K562 (cell line): ENCODE data around the gene CTSS. TPM values are rescaled to one million over a fixed set of nuclear protein-coding genes. Genes with fewer than 3 reads are reported as not detected.

Source experiments
- ATAC-seq: fragments of 200-7000 bp; cut with Tn5 transposase; 3 replicates; pipeline ENCODE4 v1.9.1; 2020; ENCODE audit warnings: moderate library complexity
- BruUV-seq: library from RNA; stranded (reverse); fragments of 400-500 nt; replicated peaks from 2 replicates; lab custom pipeline; 2021; lab: Mats Ljungman, UMichigan
- CTCF ChIA-PET: fragments of 300-600 bp; formaldehyde crosslinking; extraction: SDS; loops from one replicate; lab custom pipeline; 2021; ENCODE audit warnings: low intra/inter-chr PET ratio; lab: Yijun Ruan, JAX
- POLR2A ChIA-PET: fragments of 300-600, 350-650 bp; sonication (Branson Sonifier 250); formaldehyde crosslinking; extraction: SDS; loops from one replicate; lab custom pipeline; 2021; ENCODE audit warnings: antibody characterized with exemption, inconsistent platforms; lab: Yijun Ruan, JAX
- DNase-seq, 4 experiments: peaks; one replicate each; pipeline versions ENCODE4 v3.0.0 to v3.0.0-alpha.2; 2011 to 2018; ENCODE audit warnings: low spot score in 3 of 4, mixed read lengths in 3 of 4; ENCODE audit errors: extremely low read depth in 1 of 4
- FAIRE-seq: peaks from 2 replicates; lab custom pipeline; 2011; peaks lifted over from hg19 to GRCh38; lab: Jason Lieb, UNC
- H2AFZ ChIP-seq: 2 replicates; pipeline ENCODE4 v1.6.0; 2011; ENCODE audit warnings: low read depth, low read length, control low read depth, inconsistent platforms
- H3K27ac ChIP-seq: fragments of 200-600 bp; 3 replicates; pipeline ENCODE4 v1.8.0; 2011; ENCODE audit warnings: low read depth, mild to moderate bottlenecking, control low read depth, inconsistent platforms, low read length, moderate library complexity, mixed read lengths; ENCODE audit errors: extremely low read depth
- H3K27me3 ChIP-seq, 2 experiments: fragments of 300-600 bp in 1 of 2; 2 replicates in 1 of 2; 3 replicates in 1 of 2; pipeline versions ENCODE4 v1.6.0 to v1.8.0; 2011; ENCODE audit warnings: inconsistent platforms in 2 of 2, low read length in 2 of 2, mild to moderate bottlenecking in 1 of 2, mixed read lengths in 1 of 2, moderate library complexity in 1 of 2; ENCODE audit not compliant: control insufficient read depth in 2 of 2, insufficient read depth in 2 of 2
- H3K36me3 ChIP-seq: fragments of 300-600 bp; 3 replicates; pipeline ENCODE4 v1.8.0; 2011; ENCODE audit warnings: mild to moderate bottlenecking, low read length, inconsistent platforms; ENCODE audit not compliant: control insufficient read depth, insufficient read depth
- H3K4me1 ChIP-seq, 2 experiments: fragments of 200-600 bp in 1 of 2; replicated peaks in 1 of 2; 2 replicates in 1 of 2; 3 replicates in 1 of 2; pipeline versions ENCODE4 v1.5.1 to v1.8.0; 2011; ENCODE audit warnings: inconsistent platforms in 2 of 2, low read length in 2 of 2, mild to moderate bottlenecking in 1 of 2, mixed read lengths in 1 of 2, moderate library complexity in 1 of 2; ENCODE audit not compliant: control insufficient read depth in 2 of 2, insufficient read depth in 2 of 2
- H3K4me2 ChIP-seq: 2 replicates; pipeline ENCODE4 v1.6.1; 2011; ENCODE audit warnings: low read length, control low read depth, inconsistent platforms, mixed read lengths; ENCODE audit not compliant: insufficient read depth
- H3K4me3 ChIP-seq: fragments of 200-600 bp; sonication (generic), shearing (Covaris generic); 2 replicates; pipeline ENCODE4 v1.5.1; 2016; ENCODE audit warnings: control low read depth, inconsistent platforms
- H3K79me2 ChIP-seq: fragments of 200-600 bp; 3 replicates; pipeline ENCODE4 v1.8.0; 2011; ENCODE audit warnings: low read length, inconsistent platforms; ENCODE audit not compliant: control insufficient read depth, insufficient read depth
- H3K9ac ChIP-seq, 2 experiments: 2 replicates each; pipeline versions ENCODE4 v1.6.0 to v1.6.1; 2011; ENCODE audit warnings: low read depth in 2 of 2, low read length in 2 of 2, control low read depth in 1 of 2, inconsistent platforms in 1 of 2, mild to moderate bottlenecking in 1 of 2, mixed read lengths in 1 of 2; ENCODE audit not compliant: insufficient read depth in 1 of 2
- H3K9me1 ChIP-seq: one replicate; pipeline ENCODE4 v1.6.0; 2011; ENCODE audit warnings: inconsistent platforms, mild to moderate bottlenecking, low read length, moderate library complexity; ENCODE audit not compliant: control insufficient read depth, insufficient read depth
- H3K9me3 ChIP-seq: replicated peaks from 2 replicates; pipeline ENCODE4 v1.5.1; 2011; ENCODE audit warnings: low read depth, low read length, inconsistent platforms; ENCODE audit not compliant: control insufficient read depth, insufficient read depth
- H4K20me1 ChIP-seq: replicated peaks from 2 replicates; pipeline ENCODE4 v1.6.1; 2011; ENCODE audit warnings: low read length, inconsistent platforms, mixed read lengths; ENCODE audit not compliant: control insufficient read depth, insufficient read depth
- ARHGAP35 ChIP-seq: fragments of 450-650 bp; IDR thresholded peaks from 2 replicates; pipeline ENCODE4 v1.6.1; 2018; ENCODE audit not compliant: partially characterized antibody
- CBFB ChIP-seq: sonication (generic); formaldehyde crosslinking; IDR thresholded peaks from 2 replicates; pipeline ENCODE4 v1.4.0; 2020; ENCODE audit warnings: mild to moderate bottlenecking, missing genetic modification reagents
- EP300 ChIP-seq: IDR thresholded peaks from 2 replicates; pipeline ENCODE4 v1.6.1; 2012; ENCODE audit warnings: low read length, improper control_type of control experiment
- NEUROD1 ChIP-seq: fragments of 150-350 bp; IDR thresholded peaks from 2 replicates; pipeline ENCODE4 v1.6.1; 2014; ENCODE audit warnings: borderline replicate concordance, low read length, low read depth; ENCODE audit not compliant: partially characterized antibody
- NUFIP1 ChIP-seq: fragments of 450-650 bp; IDR thresholded peaks from 2 replicates; pipeline ENCODE4 v1.6.1; 2018; ENCODE audit not compliant: partially characterized antibody
- SIN3B ChIP-seq: fragments of 450-650 bp; IDR thresholded peaks from 2 replicates; pipeline ENCODE4 v1.6.1; 2017; ENCODE audit warnings: low read depth, mild to moderate bottlenecking, moderate library complexity
- ZNF707 ChIP-seq: fragments of 250-450 bp; sonication (Bioruptor Pico); conservative IDR thresholded peaks from 2 replicates; pipeline ENCODE4 v1.8.0; 2022; ENCODE audit warnings: inconsistent platforms, mild to moderate bottlenecking, moderate library complexity
- WGBS: fragments of 100-300 bp; shearing (Covaris generic); methylation state at CpG from one replicate; pipeline ENCODE4 v1.1.6; 2016; ENCODE audit warnings: low coverage, mixed read lengths; ENCODE audit not compliant: insufficient coverage; ENCODE audit errors: missing lambda C conversion rate; 5-methylcytosine and 5-hydroxymethylcytosine counted together
- in situ Hi-C: fragments of 300-500 bp; cut with MboI; formaldehyde crosslinking; loops from 4 replicates; pipeline ENCODE4 v1.15.0; 2018; ENCODE audit warnings: inconsistent platforms, mixed read lengths
- intact Hi-C: fragments of 100-400 bp; cut with micrococcal nuclease; formaldehyde crosslinking; loops from 2 replicates; pipeline ENCODE4 v1.14.2; 2022
- polyA plus RNA-seq, 8 experiments: library from polyadenylated mRNA; depleted of rRNA in 4 of 8; stranded (reverse) in 5 of 8; unstranded in 3 of 8; fragments of >200 nt; fragmentation: Nextera tagmentation in 2 of 8; fragmentation: Illumina TruSeq in 1 of 8; extraction: Ambion mirVana in 2 of 8; extraction: Trizol in 1 of 8; gene quantifications; 2 replicates each; pipeline versions ENCODE4 v1.2.1 to v1.2.3, GENCODE V29; 2011 to 2014; ENCODE audit warnings: inconsistent platforms in 1 of 8, missing spikeins in 1 of 8
- total RNA-seq, 7 experiments: library from RNA; depleted of rRNA in 6 of 7; stranded (reverse); fragments of >200 nt in 6 of 7; fragmentation: Illumina TruSeq in 2 of 7; extraction: Trizol in 2 of 7; gene quantifications; 2 replicates each; pipeline versions ENCODE4 v1.2.1 to v1.2.3, GENCODE V29; 2011 to 2021; ENCODE audit warnings: low replicate concordance in 1 of 7
- TF ChIP-seq, protein P1 (sequence below): fragments of 250-450 bp; sonication (Bioruptor Pico); IDR thresholded peaks from 2 replicates; pipeline ENCODE4 v1.5.0; 2020; ENCODE audit warnings: mild to moderate bottlenecking, borderline replicate concordance
- TF ChIP-seq, protein P2 (sequence below): fragments of 200-800 bp; sonication (Bioruptor generic); IDR thresholded peaks from 2 replicates; pipeline ENCODE4 v1.6.1; 2017; ENCODE audit warnings: missing genetic modification characterization, missing compliant biosample characterization
- TF ChIP-seq, protein P3 (sequence below): fragments of 450-650 bp; conservative IDR thresholded peaks from 2 replicates; pipeline ENCODE4 v1.6.1; 2016; ENCODE audit warnings: missing genetic modification characterization, low read depth, mild to moderate bottlenecking, missing compliant biosample characterization, moderate library complexity

The CTSS gene
- total and polyA plus RNA-seq, 9 of the 15 experiments (the other 6 are each of a cell fraction or from before 2014, with no cell fraction given) = 8.6 to 24.9 (median 10.3) TPM

DNA sequence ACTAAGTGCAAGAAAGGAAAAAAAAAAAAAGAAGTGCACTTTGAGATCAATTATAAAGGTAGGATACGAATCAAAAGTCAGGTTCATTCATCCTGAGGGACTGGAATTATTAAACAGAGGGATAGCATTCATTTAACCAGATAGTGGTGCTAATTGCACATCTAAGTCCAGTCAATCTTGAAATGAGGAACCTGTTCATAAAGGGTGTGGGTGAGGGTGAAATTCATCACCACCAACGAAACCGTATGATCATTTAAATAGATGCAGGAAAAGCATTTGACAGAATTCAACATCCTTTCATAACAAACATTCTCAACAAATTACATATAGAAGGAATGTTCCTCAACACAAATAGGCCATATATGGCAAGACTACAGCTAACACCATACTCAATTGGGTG, 5.6 kb downstream of the CTSS start:
- H3K9ac ChIP-seq = no peak overlapping the region
- no peaks in the 10 kb centered on the region for H3K79me2 ChIP-seq
- no peak for ATAC-seq
- no peaks in the 10 kb centered on the region for H3K36me3 ChIP-seq
- DNase-seq = no peak
- no peak overlapping the region for H3K4me2 ChIP-seq
- no peaks in the 10 kb centered on the region for H3K27me3 ChIP-seq
- H3K9me3 ChIP-seq = no peaks in the 10 kb centered on the region
- ChIA-PET POLR2A (no interaction called here), CTCF (no interaction called here)
- FAIRE-seq = no peak
- H3K9me1 ChIP-seq = no peaks in the 10 kb centered on the region
- WGBS = 78% methylated on average over 3 of the region's 3 CpGs
- no TSS peak for BruUV-seq
- H3K27ac ChIP-seq = no peak overlapping the region
- intact Hi-C loops = no loop called here
- H2AFZ ChIP-seq = no peak overlapping the region
- H3K4me3 ChIP-seq = no peak overlapping the region
- peaks cover 4 to 15% of the 10 kb centered on the region in 2 experiments; a peak in 4 of 5 replicates for H3K4me1 ChIP-seq
- in situ Hi-C loops = no loop called here
- H4K20me1 ChIP-seq = no peaks in the 10 kb centered on the region
- TF ChIP-seq NUFIP1 (no peak), ARHGAP35 (no peak), ZNF707 (no peak), CBFB (CRISPR knock-in tag) (no peak), NEUROD1 (no peak), EP300 (no peak), SIN3B (no peak)
- TF ChIP-seq, protein P1, sequence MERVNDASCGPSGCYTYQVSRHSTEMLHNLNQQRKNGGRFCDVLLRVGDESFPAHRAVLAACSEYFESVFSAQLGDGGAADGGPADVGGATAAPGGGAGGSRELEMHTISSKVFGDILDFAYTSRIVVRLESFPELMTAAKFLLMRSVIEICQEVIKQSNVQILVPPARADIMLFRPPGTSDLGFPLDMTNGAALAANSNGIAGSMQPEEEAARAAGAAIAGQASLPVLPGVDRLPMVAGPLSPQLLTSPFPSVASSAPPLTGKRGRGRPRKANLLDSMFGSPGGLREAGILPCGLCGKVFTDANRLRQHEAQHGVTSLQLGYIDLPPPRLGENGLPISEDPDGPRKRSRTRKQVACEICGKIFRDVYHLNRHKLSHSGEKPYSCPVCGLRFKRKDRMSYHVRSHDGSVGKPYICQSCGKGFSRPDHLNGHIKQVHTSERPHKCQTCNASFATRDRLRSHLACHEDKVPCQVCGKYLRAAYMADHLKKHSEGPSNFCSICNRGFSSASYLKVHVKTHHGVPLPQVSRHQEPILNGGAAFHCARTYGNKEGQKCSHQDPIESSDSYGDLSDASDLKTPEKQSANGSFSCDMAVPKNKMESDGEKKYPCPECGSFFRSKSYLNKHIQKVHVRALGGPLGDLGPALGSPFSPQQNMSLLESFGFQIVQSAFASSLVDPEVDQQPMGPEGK (CRISPR knock-in tag) = no peak
- TF ChIP-seq, protein P2, sequence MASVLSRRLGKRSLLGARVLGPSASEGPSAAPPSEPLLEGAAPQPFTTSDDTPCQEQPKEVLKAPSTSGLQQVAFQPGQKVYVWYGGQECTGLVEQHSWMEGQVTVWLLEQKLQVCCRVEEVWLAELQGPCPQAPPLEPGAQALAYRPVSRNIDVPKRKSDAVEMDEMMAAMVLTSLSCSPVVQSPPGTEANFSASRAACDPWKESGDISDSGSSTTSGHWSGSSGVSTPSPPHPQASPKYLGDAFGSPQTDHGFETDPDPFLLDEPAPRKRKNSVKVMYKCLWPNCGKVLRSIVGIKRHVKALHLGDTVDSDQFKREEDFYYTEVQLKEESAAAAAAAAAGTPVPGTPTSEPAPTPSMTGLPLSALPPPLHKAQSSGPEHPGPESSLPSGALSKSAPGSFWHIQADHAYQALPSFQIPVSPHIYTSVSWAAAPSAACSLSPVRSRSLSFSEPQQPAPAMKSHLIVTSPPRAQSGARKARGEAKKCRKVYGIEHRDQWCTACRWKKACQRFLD (CRISPR knock-in tag) = no peak
- TF ChIP-seq, protein P3, sequence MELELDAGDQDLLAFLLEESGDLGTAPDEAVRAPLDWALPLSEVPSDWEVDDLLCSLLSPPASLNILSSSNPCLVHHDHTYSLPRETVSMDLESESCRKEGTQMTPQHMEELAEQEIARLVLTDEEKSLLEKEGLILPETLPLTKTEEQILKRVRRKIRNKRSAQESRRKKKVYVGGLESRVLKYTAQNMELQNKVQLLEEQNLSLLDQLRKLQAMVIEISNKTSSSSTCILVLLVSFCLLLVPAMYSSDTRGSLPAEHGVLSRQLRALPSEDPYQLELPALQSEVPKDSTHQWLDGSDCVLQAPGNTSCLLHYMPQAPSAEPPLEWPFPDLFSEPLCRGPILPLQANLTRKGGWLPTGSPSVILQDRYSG (tag) = no peak
